ENCODE data around the gene GAGE12G. TPM values are rescaled to one million over a fixed set of nuclear protein-coding genes. Genes with fewer than 3 reads are reported as not detected.

GAGE12G gene
- total and polyA plus RNA-seq, 9 of the 15 experiments (the other 6 are each of a cell fraction or from before 2014, with no cell fraction given) = 0.77 to 467 (median 0.77) TPM; not detected in 6

DNA sequence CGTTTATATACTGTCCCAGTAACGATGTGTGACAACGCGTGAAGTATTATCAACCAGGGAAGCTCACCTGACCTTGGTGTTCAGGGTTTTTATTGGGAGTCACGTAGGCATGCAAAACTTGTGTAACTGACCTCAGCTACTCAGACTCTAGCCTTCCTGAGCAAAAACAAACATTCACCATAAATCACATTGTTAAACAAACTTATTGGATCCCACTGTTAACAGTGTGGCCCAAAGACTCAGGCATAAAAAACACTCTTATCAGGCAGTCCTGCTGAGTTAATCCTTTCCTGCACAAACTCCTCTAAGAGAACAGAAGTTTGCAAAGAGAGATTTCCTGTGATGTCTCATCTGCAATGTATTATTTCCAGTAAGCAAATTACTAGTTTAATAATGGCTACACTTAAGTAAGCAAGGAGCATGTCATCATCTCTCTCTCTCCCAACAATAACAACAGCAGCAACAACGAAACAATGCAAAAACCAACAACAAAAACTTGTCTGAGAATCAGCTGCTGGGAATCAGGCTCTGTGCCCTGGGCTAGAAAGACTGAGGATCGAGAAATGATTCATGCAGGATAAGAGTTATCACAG, 40.6 kb downstream of the GAGE12G start:
- Histone ChIP-seq H4K20me1 (replicated peaks; ENCODE audit: control insufficient read depth, insufficient read depth, low read length) (no peaks in the 10 kb centered on the region), H3K9ac (ENCODE audit: insufficient read depth in 1 of 2, low read depth in 2 of 2, low read length in 2 of 2) (no peak overlapping the region), H2AFZ (ENCODE audit: low read depth, low read length) (no peak overlapping the region), H3K4me2 (ENCODE audit: insufficient read depth, low read length) (peak overlapping the region; percentile 25; the same call in 1 of the 2 replicates), H3K27me3 (ENCODE audit: control insufficient read depth in 2 of 2, insufficient read depth in 2 of 2, low read length in 2 of 2) (peaks cover 0 to 2% of the 10 kb centered on the region in 2 experiments; a peak in 1 of 5 replicates), H3K4me1 (replicated peaks in 1 of 2; ENCODE audit: control insufficient read depth in 2 of 2, insufficient read depth in 2 of 2, low read length in 2 of 2) (peaks cover 0 to 8% of the 10 kb centered on the region in 2 experiments; a peak in 2 of 5 replicates), H3K79me2 (ENCODE audit: control insufficient read depth, insufficient read depth, low read length) (no peaks in the 10 kb centered on the region), H3K36me3 (ENCODE audit: control insufficient read depth, insufficient read depth, low read length) (peaks cover 15% of the 10 kb centered on the region; the same call in 2 of the 3 replicates), H3K9me3 (replicated peaks; ENCODE audit: control insufficient read depth, insufficient read depth, low read depth, low read length) (no peaks in the 10 kb centered on the region), H3K27ac (ENCODE audit: extremely low read depth, low read depth, low read length) (no peak overlapping the region), H3K9me1 (ENCODE audit: control insufficient read depth, insufficient read depth, low read length) (no peaks in the 10 kb centered on the region), H3K4me3 (no peak overlapping the region)
- FAIRE-seq (no peak), ATAC-seq (peak; percentile 27; the same call in 1 of the 3 replicates), DNase-seq (ENCODE audit: extremely low read depth in 1 of 4, low spot score in 3 of 4) (peak in 1 of 4 experiments; percentile 5)
- ChIA-PET POLR2A (interaction anchor here (0.5 to 1.2 kb wide), 2 partner anchors 9 to 90 kb away, joined by 3 read pairs; no protein-coding TSS in a partner anchor), CTCF (ENCODE audit: low intra/inter-chr PET ratio) (no interaction called here)
- TF ChIP-seq MEIS2 (IDR thresholded peaks at IDR 0.05; ENCODE audit: partially characterized antibody) (peak; percentile 40), ZNF212 (CRISPR knock-in tag; IDR thresholded peaks at IDR 0.05) (no peak), SMAD4 (CRISPR knock-in tag; conservative IDR thresholded peaks at IDR 0.05) (no peak), PTBP1 (IDR thresholded peaks at IDR 0.05; ENCODE audit: low read depth, low read length) (no peak), ZBTB17 (CRISPR knock-in tag; IDR thresholded peaks at IDR 0.05) (no peak), CXXC5 (CRISPR knock-in tag; IDR thresholded peaks at IDR 0.05) (no peak), POLR3G (IDR thresholded peaks at IDR 0.05; ENCODE audit: extremely low read depth, insufficient read length, insufficient replicate concordance) (no peak), TEAD4 (IDR thresholded peaks at IDR 0.05; ENCODE audit: low read length) (no peak), TEAD4 (CRISPR knock-in tag; IDR thresholded peaks at IDR 0.05; ENCODE audit: borderline replicate concordance) (no peak), SMC3 (conservative IDR thresholded peaks at IDR 0.05; ENCODE audit: insufficient read depth, low read depth, low read length) (no peak), CHD1 (IDR thresholded peaks at IDR 0.05; ENCODE audit: low read length) (no peak), CBFA2T3 (IDR thresholded peaks at IDR 0.05) (peak; percentile 22), GTF2F1 (IDR thresholded peaks at IDR 0.05; ENCODE audit: low read depth, low read length) (no peak)
- TF ChIP-seq, protein P1, sequence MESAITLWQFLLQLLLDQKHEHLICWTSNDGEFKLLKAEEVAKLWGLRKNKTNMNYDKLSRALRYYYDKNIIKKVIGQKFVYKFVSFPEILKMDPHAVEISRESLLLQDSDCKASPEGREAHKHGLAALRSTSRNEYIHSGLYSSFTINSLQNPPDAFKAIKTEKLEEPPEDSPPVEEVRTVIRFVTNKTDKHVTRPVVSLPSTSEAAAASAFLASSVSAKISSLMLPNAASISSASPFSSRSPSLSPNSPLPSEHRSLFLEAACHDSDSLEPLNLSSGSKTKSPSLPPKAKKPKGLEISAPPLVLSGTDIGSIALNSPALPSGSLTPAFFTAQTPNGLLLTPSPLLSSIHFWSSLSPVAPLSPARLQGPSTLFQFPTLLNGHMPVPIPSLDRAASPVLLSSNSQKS (CRISPR knock-in tag; IDR thresholded peaks at IDR 0.05) = no peak
- TF ChIP-seq, protein P2, sequence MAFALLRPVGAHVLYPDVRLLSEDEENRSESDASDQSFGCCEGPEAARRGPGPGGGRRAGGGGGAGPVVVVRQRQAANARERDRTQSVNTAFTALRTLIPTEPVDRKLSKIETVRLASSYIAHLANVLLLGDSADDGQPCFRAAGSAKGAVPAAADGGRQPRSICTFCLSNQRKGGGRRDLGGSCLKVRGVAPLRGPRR (CRISPR knock-in tag; IDR thresholded peaks at IDR 0.05) = no peak
- intact Hi-C loops (cut with micrococcal nuclease) (no loop called here), in situ Hi-C loops (cut with MboI) (loop anchor here (5.0 kb wide), 1 partner anchor 264 kb away; no protein-coding TSS in a partner anchor)
- BruUV-seq (replicated peaks) = no TSS peak
- WGBS (ENCODE audit: insufficient coverage, low coverage, missing lambda C conversion rate) = 2% methylated on average over 7 of the region's 7 CpGs

All from K562 (cell line).